HL-60/S4 treated with retinoic acid at 250 ng/mL for 4 days and 3 days (cell line): Measurements from ENCODE around the gene VSTM2L.
"Not testable (repeated sequence)": the region's sequence is repeated elsewhere in the genome, so short reads cannot be mapped to it uniquely, and the experiment has no call there.

ENCODE experiments used
- in situ Hi-C: fragments of 300-500 bp; cut with MboI; formaldehyde crosslinking; loops from 2 replicates; pipeline ENCODE4 v1.7.0; 2022; ENCODE audit warnings: low sequenced_read_pairs

The VSTM2L gene

DNA sequence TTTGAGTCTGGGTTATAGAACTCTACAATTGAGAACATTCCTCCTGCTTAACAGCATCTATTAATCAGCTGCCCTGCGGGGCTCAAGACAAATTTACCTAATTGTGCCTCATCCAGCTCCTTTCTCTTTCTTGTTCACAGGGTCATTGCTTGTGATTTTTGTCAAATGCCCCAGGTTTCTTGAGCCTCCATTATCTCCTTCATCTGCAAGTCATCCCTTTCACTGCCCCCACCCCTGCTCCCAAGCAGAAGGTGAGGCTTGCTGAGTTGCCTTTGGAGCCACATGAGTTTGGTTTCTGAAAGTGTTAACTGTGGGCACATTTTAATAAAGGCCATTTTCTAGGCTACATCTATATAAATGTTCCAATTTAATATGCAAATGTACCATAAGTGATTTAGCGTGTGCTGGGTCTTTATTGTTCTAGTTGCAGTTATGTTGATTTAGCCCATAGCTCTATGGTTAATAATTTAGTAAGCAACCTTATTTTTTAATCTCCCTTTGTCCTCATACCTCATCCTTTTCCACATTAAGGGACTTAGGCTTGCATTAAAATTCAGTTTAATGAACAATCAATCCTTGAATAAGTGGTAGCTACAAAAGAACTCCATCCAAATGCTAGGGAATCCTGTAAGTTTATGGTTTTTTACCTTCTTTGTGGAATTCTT is 56.1 kb downstream of the VSTM2L start:
- in situ Hi-C loops: no loop called here

DNA sequence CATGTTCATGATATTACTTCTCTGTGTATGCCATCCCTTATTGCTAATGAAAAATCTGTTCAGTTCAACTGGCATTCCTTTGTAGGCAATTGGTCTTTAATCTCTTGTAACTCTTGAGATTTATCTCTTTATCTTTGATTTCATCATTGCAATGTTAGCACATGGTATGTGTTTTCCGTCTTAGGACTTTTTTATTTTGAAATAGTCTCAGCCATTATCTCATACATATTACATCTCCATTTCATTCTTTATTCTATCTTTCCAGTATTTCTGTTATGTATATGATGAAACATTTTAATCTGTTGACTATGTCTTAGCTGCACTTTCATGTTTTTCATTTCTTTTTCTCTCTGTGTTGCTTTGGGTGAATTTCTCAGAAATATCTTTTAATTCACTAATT is 58.1 kb downstream of the VSTM2L start:
- in situ Hi-C loops: no loop called here

DNA sequence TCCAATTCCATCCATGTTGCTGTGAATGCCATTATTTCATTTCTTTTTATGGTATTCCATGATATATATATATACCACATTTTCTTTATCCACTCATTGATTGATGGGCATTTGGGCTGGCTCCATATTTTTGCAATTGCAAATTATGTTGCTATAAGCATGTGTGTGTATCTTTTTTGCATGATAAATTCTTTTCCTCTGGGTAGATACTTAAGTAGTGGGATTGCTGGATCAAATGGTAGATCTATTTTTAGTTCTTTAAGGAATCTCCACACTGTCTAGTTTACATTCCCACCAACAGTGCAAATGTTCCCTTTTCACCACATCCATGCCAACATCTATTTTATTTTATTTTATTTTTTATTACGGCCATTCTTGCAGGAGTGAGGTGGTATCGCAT is 60.6 kb downstream of the VSTM2L start:
- in situ Hi-C loops: not testable (repeated sequence)

DNA sequence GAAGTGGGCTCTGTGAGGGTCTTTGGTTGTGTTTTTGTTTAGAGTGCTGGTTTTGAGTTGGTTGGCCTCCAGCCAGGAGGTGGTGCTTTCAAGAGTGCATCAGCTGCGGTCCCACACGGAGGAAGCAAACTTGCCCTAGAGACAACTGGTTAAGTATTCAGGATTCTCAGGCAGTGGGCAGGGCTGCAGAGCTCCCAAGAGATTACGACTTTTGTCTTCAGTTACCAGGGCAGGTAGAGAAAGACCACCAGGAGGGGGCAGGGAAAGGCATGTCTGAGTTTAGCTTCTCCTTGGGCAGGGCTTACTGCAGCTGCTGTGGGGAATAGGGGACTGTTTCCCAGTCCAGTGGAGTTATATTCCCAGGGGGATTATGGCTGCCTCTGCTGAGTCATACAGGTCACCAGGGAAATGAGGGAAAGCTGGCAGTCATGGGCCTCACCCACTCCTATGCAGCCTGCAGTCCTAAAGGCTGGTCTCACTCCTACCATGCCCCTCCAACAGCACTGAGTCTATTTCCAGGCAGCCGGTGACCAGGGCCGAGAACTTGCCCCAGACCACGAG is 66.0 kb downstream of the VSTM2L start:
- in situ Hi-C loops: no loop called here

DNA sequence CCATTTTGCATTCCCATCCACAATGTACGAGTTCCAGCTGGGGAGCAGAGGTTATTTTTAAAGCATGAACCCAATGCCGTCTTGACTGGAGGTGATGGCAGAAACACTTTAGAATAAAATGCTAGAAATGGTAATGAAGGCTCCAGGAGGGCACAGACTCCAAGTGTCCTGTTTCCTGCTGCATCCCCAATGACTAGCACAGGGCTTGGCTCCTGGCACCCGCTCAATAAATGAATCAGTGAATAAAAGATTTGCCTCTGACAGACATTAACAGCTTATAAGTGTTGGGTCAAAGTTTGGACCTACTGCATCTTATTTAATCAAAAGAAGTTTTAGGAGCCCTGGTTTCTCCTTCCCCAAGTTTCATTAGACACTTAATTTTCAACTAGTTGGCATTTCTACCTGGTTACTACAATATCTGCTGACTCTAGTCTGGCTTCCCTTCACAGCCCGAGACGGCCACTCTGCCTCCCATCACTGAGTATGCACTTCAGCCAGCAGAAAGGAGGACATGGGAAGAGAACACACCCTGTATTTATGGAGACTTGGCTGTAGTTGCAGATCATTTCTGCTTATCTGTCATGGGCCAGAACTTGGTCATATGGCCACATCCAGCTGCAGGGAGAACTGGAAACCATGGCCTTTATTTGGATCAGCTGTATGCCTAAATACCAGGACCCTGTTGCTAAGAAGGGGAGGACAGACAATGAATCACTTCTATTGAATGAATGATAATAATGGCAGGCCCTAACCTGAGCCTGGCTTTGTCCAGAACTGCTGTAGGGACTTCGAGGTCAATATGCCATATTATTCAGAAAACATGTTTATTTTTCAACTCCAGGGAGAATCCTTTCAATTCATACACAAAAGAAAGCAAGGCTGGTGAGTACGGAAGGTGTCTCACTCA is 67.3 kb downstream of the VSTM2L start:
- in situ Hi-C loops: no loop called here

DNA sequence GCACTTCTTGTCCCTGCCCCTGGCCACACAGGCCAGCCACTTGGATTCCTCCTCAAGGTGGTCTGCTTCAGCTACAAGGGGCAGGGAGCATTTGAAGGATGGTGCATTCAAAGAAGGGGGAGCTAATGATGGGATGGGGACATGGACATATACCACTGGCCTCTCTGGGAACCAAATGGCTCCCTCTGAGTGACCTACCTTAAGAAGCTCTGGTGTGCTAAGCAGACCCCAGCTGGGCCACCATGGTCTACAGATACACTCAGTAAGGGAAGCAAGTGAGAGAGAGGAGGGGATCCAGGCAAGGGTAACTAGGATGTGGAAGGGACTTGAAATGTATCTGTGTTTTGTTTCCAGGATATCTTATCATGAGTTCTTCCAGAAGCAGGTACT is 67.9 kb downstream of the VSTM2L start:
- in situ Hi-C loops: no loop called here

DNA sequence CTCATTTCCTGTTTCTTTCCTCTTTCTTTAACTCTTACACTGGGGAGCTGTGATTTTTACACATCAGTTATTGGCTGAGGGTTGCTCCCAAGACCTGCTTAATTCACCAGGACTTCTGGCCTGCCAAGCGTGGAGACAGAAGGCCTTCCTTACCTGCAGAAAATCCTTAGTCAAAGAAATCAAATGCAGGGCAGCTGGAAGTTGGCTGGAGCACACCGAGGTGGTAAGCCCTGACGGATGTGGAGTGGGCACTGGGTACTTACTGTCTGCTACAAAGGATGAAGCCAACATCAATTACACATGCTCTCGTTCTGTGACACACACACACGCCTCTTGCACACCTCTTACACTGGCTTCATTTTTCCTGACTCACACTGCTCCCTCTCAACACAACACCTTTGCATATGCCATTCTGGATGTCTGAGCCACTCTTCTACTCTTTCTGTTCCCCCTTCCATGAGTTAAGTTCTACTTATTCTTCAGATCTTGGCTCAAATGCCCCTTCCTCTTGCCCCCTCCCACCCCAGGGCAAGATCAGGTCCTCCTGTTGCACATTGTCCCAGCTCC is 68.7 kb downstream of the VSTM2L start:
- in situ Hi-C loops: no loop called here

DNA sequence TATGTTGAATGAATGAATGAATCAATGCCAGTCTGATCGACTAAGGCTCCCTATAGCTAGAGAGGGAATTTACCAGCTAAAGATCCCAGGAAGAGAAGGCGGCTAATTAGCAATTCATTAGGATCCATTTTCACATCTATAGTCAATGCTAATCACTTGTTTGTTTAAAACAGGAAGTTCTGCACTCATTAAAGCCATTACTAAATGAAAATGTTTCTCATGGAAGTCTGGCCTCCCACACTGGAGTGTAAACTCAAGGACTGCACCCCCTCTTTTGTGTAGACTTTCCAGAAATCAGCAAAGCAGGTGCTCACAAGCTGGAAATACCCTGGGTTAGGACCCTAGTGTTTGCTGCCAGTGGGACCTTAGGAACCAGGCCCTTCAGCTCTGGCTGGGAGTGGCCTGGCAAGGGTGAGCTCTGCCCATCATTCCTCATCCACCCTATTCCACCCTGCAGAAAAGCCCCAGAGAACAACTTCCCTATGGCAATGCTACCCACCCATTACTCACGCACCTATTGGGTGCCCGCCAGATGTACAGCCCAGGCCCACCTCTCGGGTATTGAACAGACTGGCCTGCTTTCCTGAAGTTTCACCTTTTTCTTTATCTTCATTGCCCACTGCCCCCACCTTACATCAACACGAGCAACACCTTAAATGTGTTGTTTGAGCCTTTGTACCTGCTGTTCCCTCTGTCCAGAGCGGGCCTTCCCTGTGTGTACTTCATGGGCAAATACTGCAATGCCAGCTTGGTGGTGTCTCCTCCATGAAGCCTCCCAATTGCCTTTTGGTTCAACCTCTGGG is 69.5 kb downstream of the VSTM2L start:
- in situ Hi-C loops: no loop called here

DNA sequence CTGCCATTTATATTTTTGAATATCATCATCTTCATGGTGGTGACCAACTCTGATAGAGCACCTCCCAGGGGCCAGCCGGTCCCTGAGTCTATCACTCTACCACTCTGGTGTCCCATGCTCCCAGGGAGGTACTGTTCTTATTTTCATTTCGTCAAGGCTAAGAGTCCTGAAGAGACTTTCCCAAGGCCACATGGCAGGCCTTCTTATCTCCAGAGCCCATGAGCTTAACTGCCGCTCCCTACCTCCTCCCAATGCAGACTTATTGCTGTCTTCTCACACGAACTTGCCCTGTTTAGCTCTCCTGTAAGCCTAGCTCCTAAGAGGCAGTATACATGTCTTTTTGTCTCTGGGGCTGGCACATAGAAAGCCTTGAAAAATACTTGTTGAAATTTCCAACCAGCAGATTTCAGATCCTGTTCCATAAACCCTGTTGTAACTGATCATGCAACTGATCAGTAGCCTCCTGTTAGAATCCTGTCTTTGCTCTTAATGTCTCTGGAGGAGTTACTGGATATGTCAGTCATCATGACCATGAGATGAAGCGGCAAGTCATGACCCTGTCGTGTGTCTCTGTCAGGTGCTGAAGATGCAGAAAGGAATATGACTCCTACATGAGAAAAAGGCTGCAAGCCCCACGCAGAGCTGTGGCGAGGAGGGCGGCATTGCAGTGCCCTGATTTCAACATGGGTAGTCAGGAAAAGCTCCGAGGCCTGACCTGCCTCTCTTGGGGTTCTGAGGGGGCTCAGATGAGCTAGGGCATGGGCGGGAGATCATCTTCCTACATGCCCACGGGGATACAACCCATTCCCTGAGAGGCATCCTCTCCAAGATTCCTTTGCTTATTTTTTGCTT is 70.4 kb downstream of the VSTM2L start:
- in situ Hi-C loops: no loop called here

DNA sequence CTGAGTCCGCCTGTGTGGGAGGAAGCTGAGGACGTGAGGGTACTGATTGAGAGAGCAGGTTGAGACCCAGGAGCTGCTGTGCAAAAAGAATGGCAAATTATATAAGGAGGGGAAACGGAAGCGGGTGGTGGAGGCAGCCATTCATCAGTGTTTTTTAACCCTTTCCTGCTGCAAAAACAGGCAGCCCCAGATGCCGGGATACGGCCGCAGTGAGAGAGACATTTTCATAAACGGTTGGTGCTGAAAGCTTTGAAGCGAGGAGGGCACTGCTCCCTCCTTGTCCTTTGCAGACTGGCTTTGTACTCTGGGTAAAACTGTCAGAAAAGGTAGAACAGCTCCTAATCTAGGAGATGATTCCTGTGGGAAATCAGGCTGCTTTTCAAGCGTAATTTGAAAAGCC is 74.0 kb downstream of the VSTM2L start:
- in situ Hi-C loops: no loop called here

DNA sequence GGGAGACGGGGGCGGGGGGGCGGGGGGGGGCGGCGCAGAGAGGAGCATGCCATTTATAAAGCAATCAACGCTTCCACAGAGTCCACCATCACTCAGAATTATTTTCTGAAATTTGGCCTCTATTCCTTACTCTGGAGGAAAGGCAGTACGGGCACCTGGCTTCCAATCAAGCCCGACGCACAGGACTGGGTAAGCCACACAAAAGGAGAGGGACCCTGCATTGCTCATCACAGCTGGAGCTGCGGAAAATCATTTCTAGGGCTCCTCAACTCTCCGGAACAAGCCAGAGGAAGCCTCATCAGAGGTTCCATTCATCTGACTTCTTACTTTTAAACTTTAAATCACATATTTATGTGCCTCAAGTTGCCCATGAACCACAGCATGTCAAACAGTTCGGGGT is 74.4 kb downstream of the VSTM2L start:
- in situ Hi-C loops: no loop called here

DNA sequence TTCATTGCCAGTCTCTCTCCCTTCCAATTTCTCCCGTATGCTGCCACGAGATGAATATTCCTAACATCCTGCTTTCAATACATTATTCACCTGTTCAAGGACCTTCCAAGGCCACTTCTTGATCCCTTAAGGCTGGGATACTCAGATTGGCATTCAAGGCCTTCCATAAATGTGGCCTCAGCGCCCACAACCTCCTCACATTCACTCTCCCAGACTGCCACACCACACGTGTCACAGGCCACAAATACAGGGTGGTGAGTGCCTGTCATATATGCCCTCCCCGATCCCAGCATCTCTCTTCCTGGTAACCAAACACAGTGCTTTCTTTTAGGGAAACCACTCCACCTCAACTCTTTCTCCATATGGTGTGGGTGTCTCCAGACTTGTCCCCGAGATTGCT is 74.9 kb downstream of the VSTM2L start:
- in situ Hi-C loops: no loop called here

DNA sequence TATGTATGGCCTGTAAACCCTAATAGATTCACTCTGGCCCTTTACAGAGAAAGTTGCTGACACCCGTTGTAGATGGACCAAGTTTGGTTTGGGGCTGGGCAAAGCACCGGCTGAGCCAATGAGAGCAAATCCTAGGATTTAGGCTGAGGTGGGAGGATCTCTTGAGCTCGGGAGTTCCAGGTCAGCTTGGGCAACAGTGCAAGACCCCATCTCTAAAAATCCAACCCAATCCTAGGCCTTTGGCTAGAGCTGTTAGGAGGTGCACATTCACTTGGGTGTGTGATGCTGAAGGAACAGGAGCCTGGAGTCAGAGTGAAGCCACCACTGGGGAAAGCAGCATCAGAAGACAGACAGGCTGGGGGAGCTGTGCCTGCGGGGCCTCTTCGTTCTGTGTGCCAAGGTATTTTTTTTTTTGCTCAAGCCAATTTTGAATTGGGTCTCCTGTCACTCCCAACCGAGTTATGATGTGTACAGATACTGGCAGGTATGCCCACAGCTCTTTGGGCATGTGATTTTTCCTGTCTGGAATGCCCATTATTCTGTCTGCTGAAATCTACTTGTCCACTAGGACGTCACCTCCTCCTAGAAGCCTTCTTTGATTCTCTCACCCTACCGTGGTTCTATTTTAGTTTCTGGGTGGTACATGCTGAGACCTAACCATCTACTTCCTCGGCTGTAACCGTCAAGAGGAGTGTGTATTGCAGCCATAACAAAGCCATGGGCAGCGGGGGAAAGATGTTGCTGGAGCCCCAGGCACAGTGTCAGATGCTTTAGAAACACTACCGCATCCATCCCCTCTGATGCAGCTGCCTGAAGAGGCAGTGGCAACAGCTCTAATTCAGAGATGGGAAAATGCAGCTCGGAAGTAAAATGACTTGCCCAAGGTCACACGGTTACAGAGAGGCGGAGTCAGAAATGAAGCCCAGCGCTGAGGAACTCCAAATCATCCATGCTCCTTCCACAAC is 76.4 kb downstream of the VSTM2L start:
- in situ Hi-C loops: no loop called here

DNA sequence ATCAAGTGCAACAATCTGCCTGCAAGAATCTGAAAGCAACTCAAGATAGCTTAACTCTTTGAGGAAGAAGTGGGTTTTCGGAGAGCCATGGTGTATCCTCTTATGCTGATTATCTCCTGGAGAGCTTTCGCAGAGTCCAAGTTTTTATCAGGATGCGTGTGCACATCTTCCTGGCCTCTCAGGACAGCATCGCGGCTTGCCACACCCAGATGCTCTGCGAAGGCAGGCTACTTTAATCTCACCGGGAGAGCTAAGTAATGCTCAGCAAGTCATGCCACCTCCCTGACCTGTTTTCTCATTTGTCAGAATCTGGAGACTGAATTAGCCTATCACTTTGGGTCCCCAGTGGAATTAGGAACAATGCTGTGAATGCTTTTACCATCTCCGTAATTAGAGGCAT is 77.5 kb downstream of the VSTM2L start:
- in situ Hi-C loops: no loop called here

DNA sequence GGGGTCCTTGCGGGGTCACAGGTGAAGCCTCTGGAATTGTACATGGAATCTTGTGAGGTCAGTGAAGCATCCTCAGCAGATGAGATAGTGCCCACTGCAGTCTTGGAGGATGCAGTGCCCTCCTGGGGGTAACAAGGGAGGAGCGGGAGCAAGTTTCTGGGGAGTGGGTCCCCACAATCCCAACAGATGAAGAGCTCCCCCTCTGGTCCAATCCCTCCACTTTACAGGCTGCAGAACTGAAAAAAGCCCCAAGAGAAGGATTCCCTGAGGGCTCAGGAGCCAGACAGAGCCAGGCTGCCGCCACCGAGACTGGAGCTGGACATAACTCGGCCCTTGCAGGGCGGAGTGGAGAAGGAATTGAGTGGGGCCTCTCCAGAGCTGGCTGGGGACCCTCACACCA is 77.9 kb downstream of the VSTM2L start:
- in situ Hi-C loops: no loop called here

DNA sequence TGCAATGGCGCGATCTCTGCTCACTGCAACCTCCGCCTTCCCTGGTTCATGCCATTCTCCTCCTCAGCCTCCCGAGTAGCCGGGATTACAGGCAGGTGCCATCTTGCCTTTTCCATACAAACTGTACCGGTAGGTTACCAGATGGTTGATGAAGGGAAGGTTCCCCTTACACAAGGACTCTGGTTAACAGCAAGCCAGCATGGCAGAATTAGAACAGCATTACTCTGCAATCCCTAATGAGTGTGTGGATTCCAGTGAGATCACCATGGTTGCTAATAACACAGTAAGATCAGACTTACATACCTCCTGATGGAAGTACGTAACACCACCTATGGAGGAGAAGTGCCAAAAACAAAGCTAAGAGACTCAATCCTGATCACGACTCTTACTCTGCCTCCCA is 78.6 kb downstream of the VSTM2L start:
- in situ Hi-C loops: no loop called here

DNA sequence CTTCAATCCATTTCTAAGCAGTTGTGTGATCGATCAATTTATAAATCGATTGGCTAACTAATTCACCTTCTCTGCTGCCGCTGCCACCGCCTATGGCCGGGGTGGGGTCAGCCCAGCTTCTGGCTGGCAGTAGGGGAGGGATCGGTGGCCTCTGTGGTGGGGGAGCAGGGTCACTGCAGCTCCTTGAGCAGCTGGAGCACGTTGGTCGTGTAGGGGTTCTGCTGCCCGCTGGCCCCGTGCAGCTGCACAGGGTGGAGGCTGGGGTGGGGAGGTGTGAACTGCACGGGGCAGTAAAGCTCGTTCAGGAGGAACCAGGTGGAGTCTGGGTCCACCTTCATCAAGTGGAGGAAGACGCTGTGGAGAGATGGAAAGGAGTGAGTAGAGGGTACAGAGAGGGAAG is 80.4 kb downstream of the VSTM2L start:
- in situ Hi-C loops: no loop called here

DNA sequence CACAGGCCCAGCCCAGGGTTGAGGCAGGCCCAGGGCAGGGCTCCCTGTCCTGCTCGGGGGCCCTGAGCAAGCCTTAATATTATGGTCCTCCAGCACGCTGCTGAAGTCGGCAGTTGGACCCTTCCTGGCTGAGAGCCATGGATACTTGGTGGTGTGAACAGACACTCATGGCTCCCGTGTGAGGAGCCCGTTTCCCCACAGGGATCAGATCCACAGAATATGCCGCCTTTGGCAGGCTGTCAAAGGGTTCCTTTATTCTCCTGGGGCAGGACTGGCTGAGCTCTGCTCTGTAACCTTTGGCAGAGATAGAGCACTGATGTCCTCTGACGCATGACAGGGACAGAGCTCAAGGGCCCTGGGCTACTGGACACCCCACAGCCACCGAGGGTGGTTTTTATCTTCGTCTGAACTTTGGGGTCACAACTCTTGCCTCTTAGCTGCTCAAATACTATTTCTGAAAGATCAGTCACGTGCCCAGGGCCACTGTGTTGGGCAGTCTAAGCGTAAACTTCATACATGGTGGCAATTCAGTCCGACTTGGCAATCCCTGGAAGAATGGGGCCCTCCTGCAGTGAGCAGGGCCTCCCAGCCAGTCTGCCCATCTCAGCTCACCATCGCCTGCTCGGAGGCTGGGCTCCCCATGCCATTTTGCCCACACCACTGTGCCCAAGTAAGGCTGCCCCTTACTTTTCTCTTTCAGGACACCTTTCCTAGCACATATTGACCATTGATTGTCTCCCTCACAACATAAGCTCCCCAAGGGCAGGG is 81.3 kb downstream of the VSTM2L start:
- in situ Hi-C loops: no loop called here
